Activated CD4-positive, alpha-beta memory T cell treated with anti-CD3 and anti-CD28 coated beads for 36 hours (primary cell): ENCODE data around the gene ERC1. TPM values are rescaled to one million over a fixed set of nuclear protein-coding genes. Genes with fewer than 3 reads are reported as not detected.
"Not testable (repeated sequence)": the region's sequence is repeated elsewhere in the genome, so short reads cannot be mapped to it uniquely, and the experiment has no call there.

Source experiments
- CTCF ChIA-PET: fragments of 350-600 bp; sonication (Branson Sonifier 250); formaldehyde crosslinking; loops from one replicate; lab custom pipeline; 2021; ENCODE audit warnings: antibody characterized with exemption, inconsistent platforms; lab: Charles Lee
- POLR2A ChIA-PET: fragments of 350-600 bp; sonication (Branson Sonifier 250); formaldehyde crosslinking; loops from one replicate; lab custom pipeline; 2021; ENCODE audit warnings: antibody characterized with exemption; lab: Charles Lee
- DNase-seq: peaks from one replicate; pipeline ENCODE4 v3.0.0-alpha.2; 2020
- H3K27ac Mint-ChIP-seq: one replicate; pipeline ENCODE4 v1.8.0; 2021; ENCODE audit warnings: mixed read lengths
- H3K27me3 Mint-ChIP-seq: one replicate; pipeline ENCODE4 v1.8.0; 2021; ENCODE audit warnings: mixed read lengths
- H3K36me3 Mint-ChIP-seq: one replicate; pipeline ENCODE4 v1.8.0; 2021; ENCODE audit warnings: mixed read lengths
- H3K4me1 Mint-ChIP-seq: one replicate; pipeline ENCODE4 v1.8.0; 2021; ENCODE audit warnings: low read depth, mixed read lengths
- H3K4me3 Mint-ChIP-seq: one replicate; pipeline ENCODE4 v1.8.0; 2021; ENCODE audit warnings: mild to moderate bottlenecking, mixed read lengths
- H3K9me3 Mint-ChIP-seq: one replicate; pipeline ENCODE4 v1.8.0; 2021; ENCODE audit warnings: mixed read lengths
- intact Hi-C: fragments of 100-400 bp; cut with micrococcal nuclease; formaldehyde crosslinking; loops from one replicate; pipeline ENCODE4 v1.15.1; 2023
- total RNA-seq, 2 experiments: library from RNA; stranded (reverse); gene quantifications; one replicate each; pipeline ENCODE4 v1.2.3, GENCODE V29; 2021

Gene ERC1
- total RNA-seq, 2 experiments from 2014 or later: 19.1 to 21.8 TPM

GRCh38 chr12:1307796-1308195, 316.8 kb downstream of the ERC1 start:
- ChIA-PET CTCF (no interaction called here), POLR2A (no interaction called here)
- no peaks in the 10 kb centered on the region for H3K4me1 Mint-ChIP-seq
- H3K27me3 Mint-ChIP-seq: no peaks in the 10 kb centered on the region
- no peaks in the 10 kb centered on the region for H3K9me3 Mint-ChIP-seq
- intact Hi-C loops: no loop called here
- H3K27ac Mint-ChIP-seq: no peak overlapping the region
- H3K36me3 Mint-ChIP-seq: peaks cover 5% of the 10 kb centered on the region
- DNase-seq: no peak
- no peak overlapping the region for H3K4me3 Mint-ChIP-seq

GRCh38 chr12:1309613-1310012, 318.6 kb downstream of the ERC1 start:
- POLR2A ChIA-PET: no interaction called here
- no peak overlapping the region for H3K27ac Mint-ChIP-seq
- peaks cover 11% of the 10 kb centered on the region for H3K36me3 Mint-ChIP-seq
- CTCF ChIA-PET: interaction anchor here (1.3 kb wide), 1 partner anchor 191 kb away, joined by 5 read pairs; no protein-coding TSS in a partner anchor
- no peaks in the 10 kb centered on the region for H3K27me3 Mint-ChIP-seq
- no peak overlapping the region for H3K4me3 Mint-ChIP-seq
- DNase-seq: no peak
- peaks cover under 1% of the 10 kb centered on the region for H3K9me3 Mint-ChIP-seq
- intact Hi-C loops: no loop called here
- H3K4me1 Mint-ChIP-seq: no peaks in the 10 kb centered on the region

GRCh38 chr12:1310653-1311052, 319.6 kb downstream of the ERC1 start:
- H3K4me1 Mint-ChIP-seq: no peaks in the 10 kb centered on the region
- peaks cover 16% of the 10 kb centered on the region for H3K36me3 Mint-ChIP-seq
- DNase-seq: no peak
- H3K27ac Mint-ChIP-seq: no peak overlapping the region
- H3K4me3 Mint-ChIP-seq: no peak overlapping the region
- CTCF ChIA-PET: no interaction called here
- intact Hi-C loops: no loop called here
- H3K9me3 Mint-ChIP-seq: peaks cover 2% of the 10 kb centered on the region
- no peaks in the 10 kb centered on the region for H3K27me3 Mint-ChIP-seq
- POLR2A ChIA-PET: no interaction called here

GRCh38 chr12:1311145-1311544, 320.1 kb downstream of the ERC1 start:
- Mint-ChIP-seq H3K4me1 (no peaks in the 10 kb centered on the region), H3K27ac (no peak overlapping the region), H3K4me3 (no peak overlapping the region), H3K27me3 (no peaks in the 10 kb centered on the region), H3K36me3 (peaks cover 16% of the 10 kb centered on the region), H3K9me3 (peaks cover 2% of the 10 kb centered on the region)
- DNase-seq: no peak
- POLR2A ChIA-PET: no interaction called here
- intact Hi-C loops: no loop called here
- CTCF ChIA-PET: no interaction called here

- POLR2A ChIA-PET: no interaction called here
- peaks cover 21% of the 10 kb centered on the region for H3K36me3 Mint-ChIP-seq
- intact Hi-C loops: no loop called here
- no peak for DNase-seq
- CTCF ChIA-PET: no interaction called here
- H3K4me3 Mint-ChIP-seq: no peak overlapping the region
- no peaks in the 10 kb centered on the region for H3K4me1 Mint-ChIP-seq
- H3K27ac Mint-ChIP-seq: no peak overlapping the region
- H3K9me3 Mint-ChIP-seq: peaks cover 6% of the 10 kb centered on the region
- no peaks in the 10 kb centered on the region for H3K27me3 Mint-ChIP-seq
Observed at GRCh38 chr12:1313906-1314305, 322.9 kb downstream of the ERC1 start.

GRCh38 chr12:1314523-1314922, 323.5 kb downstream of the ERC1 start:
- CTCF ChIA-PET: no interaction called here
- intact Hi-C loops: no loop called here

GRCh38 chr12:1316991-1317390, 326.0 kb downstream of the ERC1 start:
- DNase-seq, CTCF ChIA-PET, POLR2A ChIA-PET, H3K4me3 Mint-ChIP-seq, H3K9me3 Mint-ChIP-seq, H3K27me3 Mint-ChIP-seq, intact Hi-C loops, H3K27ac Mint-ChIP-seq, H3K4me1 Mint-ChIP-seq: not testable (repeated sequence)
- peaks cover 17% of the 10 kb centered on the region for H3K36me3 Mint-ChIP-seq

More at GRCh38 chr12:1314523-1314922, 323.5 kb downstream of the ERC1 start:
- POLR2A ChIA-PET: no interaction called here
- no peak overlapping the region for H3K27ac Mint-ChIP-seq
- H3K9me3 Mint-ChIP-seq: peaks cover 6% of the 10 kb centered on the region
- no peak for DNase-seq
- peaks cover 20% of the 10 kb centered on the region for H3K36me3 Mint-ChIP-seq
- no peak overlapping the region for H3K4me3 Mint-ChIP-seq
- no peaks in the 10 kb centered on the region for H3K27me3 Mint-ChIP-seq
- no peaks in the 10 kb centered on the region for H3K4me1 Mint-ChIP-seq

- Mint-ChIP-seq H3K27ac (no peak overlapping the region), H3K4me1 (peaks cover 4% of the 10 kb centered on the region), H3K4me3 (no peak overlapping the region), H3K27me3 (no peaks in the 10 kb centered on the region), H3K9me3 (peaks cover 6% of the 10 kb centered on the region), H3K36me3 (peaks cover 17% of the 10 kb centered on the region)
- ChIA-PET POLR2A (no interaction called here), CTCF (interaction anchor here (1.8 kb wide), 1 partner anchor 200 kb away, joined by 6 read pairs; no protein-coding TSS in a partner anchor)
- no peak for DNase-seq
- intact Hi-C loops: no loop called here
Observed at GRCh38 chr12:1318327-1319031, 327.5 kb downstream of the ERC1 start.

- H3K36me3 Mint-ChIP-seq: peaks cover 13% of the 10 kb centered on the region
- intact Hi-C loops: no loop called here
- CTCF ChIA-PET: interaction anchor here (1.8 kb wide), 1 partner anchor 201 kb away, joined by 6 read pairs; no protein-coding TSS in a partner anchor
- DNase-seq: no peak
- H3K4me1 Mint-ChIP-seq: peaks cover 4% of the 10 kb centered on the region
- H3K9me3 Mint-ChIP-seq: peaks cover 6% of the 10 kb centered on the region
- H3K27me3 Mint-ChIP-seq: no peaks in the 10 kb centered on the region
- H3K4me3 Mint-ChIP-seq: no peak overlapping the region
- no peak overlapping the region for H3K27ac Mint-ChIP-seq
- POLR2A ChIA-PET: no interaction called here
Observed at GRCh38 chr12:1319212-1319611, 328.2 kb downstream of the ERC1 start.

- Mint-ChIP-seq H3K4me3 (no peak overlapping the region), H3K36me3 (peaks cover 12% of the 10 kb centered on the region), H3K27ac (no peak overlapping the region), H3K4me1 (peaks cover 5% of the 10 kb centered on the region), H3K27me3 (no peaks in the 10 kb centered on the region), H3K9me3 (peaks cover 5% of the 10 kb centered on the region)
- ChIA-PET CTCF (interaction anchor here (1.8 kb wide), 1 partner anchor 202 kb away, joined by 6 read pairs; no protein-coding TSS in a partner anchor), POLR2A (no interaction called here)
- DNase-seq: no peak
- intact Hi-C loops: no loop called here
Observed at GRCh38 chr12:1320021-1320420, 329.0 kb downstream of the ERC1 start.

GRCh38 chr12:1322821-1323220, 331.8 kb downstream of the ERC1 start:
- no peaks in the 10 kb centered on the region for H3K27me3 Mint-ChIP-seq
- intact Hi-C loops: no loop called here
- no peak overlapping the region for H3K27ac Mint-ChIP-seq
- peaks cover 16% of the 10 kb centered on the region for H3K4me1 Mint-ChIP-seq
- H3K4me3 Mint-ChIP-seq: no peak overlapping the region
- POLR2A ChIA-PET: no interaction called here
- DNase-seq: no peak
- H3K36me3 Mint-ChIP-seq: peaks cover 4% of the 10 kb centered on the region
- no peaks in the 10 kb centered on the region for H3K9me3 Mint-ChIP-seq
- CTCF ChIA-PET: no interaction called here

GRCh38 chr12:1324099-1324498, 333.1 kb downstream of the ERC1 start:
- Mint-ChIP-seq H3K4me3 (no peak overlapping the region), H3K27me3 (no peaks in the 10 kb centered on the region), H3K4me1 (peaks cover 16% of the 10 kb centered on the region), H3K9me3 (no peaks in the 10 kb centered on the region), H3K27ac (no peak overlapping the region), H3K36me3 (peaks cover 4% of the 10 kb centered on the region)
- no peak for DNase-seq
- ChIA-PET CTCF (no interaction called here), POLR2A (no interaction called here)
- intact Hi-C loops: no loop called here

GRCh38 chr12:1324910-1325309, 333.9 kb downstream of the ERC1 start:
- Mint-ChIP-seq H3K36me3 (peaks cover 4% of the 10 kb centered on the region), H3K27ac (no peak overlapping the region), H3K4me3 (no peak overlapping the region), H3K27me3 (no peaks in the 10 kb centered on the region), H3K4me1 (peaks cover 16% of the 10 kb centered on the region), H3K9me3 (no peaks in the 10 kb centered on the region)
- CTCF ChIA-PET: no interaction called here
- intact Hi-C loops: no loop called here
- DNase-seq: no peak
- POLR2A ChIA-PET: no interaction called here
